ENCODE measurements around the gene BSPRY.

Gene BSPRY

DNA sequence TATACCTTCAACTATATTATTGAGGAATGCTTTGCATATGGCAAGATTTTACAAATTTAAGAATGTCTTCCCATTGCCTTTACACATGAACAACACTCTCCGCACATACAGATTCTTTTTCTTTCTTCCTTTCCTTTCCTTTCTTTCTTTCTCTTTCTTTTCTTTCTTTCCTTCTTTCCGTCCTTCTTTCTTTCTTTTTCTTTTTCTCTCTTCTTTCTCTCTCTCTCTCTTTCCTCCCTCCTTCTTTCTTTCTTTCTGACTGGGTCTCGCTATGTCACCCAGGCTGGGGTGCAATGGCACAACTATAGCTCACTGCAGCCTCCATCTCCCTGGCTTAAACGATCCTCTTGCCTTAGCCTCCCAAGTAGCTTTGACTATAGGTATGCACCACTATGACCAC is 23.1 kb upstream of the BSPRY start:
- Histone ChIP-seq H3K27ac (replicated peaks; ENCODE audit: low read length) (no peak overlapping the region), H2BK12ac (ENCODE audit: low read length) (no peak overlapping the region), H3K14ac (ENCODE audit: low read length) (no peak overlapping the region), H2BK15ac (ENCODE audit: low read length) (no peak overlapping the region), H3K79me1 (ENCODE audit: low read depth, low read length) (no peaks in the 10 kb centered on the region), H2AFZ (ENCODE audit: low read length) (no peak overlapping the region), H3K4me2 (ENCODE audit: insufficient read depth, low read length, poor library complexity, severe bottlenecking) (no peak overlapping the region), H3K4ac (ENCODE audit: low read length) (no peak overlapping the region), H2BK5ac (ENCODE audit: low read length) (no peak overlapping the region), H4K8ac (ENCODE audit: low read depth, low read length) (no peak overlapping the region), H2BK120ac (ENCODE audit: low read depth, low read length) (no peak overlapping the region), H4K91ac (ENCODE audit: low read depth, low read length, poor library complexity) (no peak overlapping the region), H3K36me3 (replicated peaks in 1 of 2; ENCODE audit: control insufficient read depth in 2 of 2, insufficient read depth in 2 of 2, low read length in 2 of 2) (no peaks in the 10 kb centered on the region), H3K9me3 (replicated peaks in 1 of 2; ENCODE audit: control insufficient read depth in 2 of 2, insufficient read depth in 1 of 2, low read depth in 1 of 2, low read length in 2 of 2) (no peaks in the 10 kb centered on the region), H3K9ac (ENCODE audit: low read depth, low read length, poor library complexity) (no peak overlapping the region), H3K4me1 (ENCODE audit: control insufficient read depth in 2 of 2, insufficient read depth in 1 of 2, low read depth in 1 of 2, low read length in 2 of 2) (no peaks in the 10 kb centered on the region), H3K23ac (ENCODE audit: low read depth, low read length, poor library complexity) (no peak overlapping the region), H2AK5ac (ENCODE audit: low read depth, low read length) (no peak overlapping the region), H3K27me3 (ENCODE audit: control insufficient read depth in 3 of 3, insufficient read depth in 3 of 3, low read depth in 1 of 3, low read length in 3 of 3) (no peaks in the 10 kb centered on the region), H3K4me3 (ENCODE audit: low read length in 2 of 2) (no peak overlapping the region), H3K18ac (ENCODE audit: low read length) (no peak overlapping the region)
- no CpG with 5 or more reads among the region's 4 CpGs for WGBS, 2 donors (ENCODE audit: extremely low coverage in 2 of 2, insufficient read length in 2 of 2, insufficient replicate concordance in 1 of 2)
- DNase-seq (ENCODE audit: low spot score) = no peak

DNA sequence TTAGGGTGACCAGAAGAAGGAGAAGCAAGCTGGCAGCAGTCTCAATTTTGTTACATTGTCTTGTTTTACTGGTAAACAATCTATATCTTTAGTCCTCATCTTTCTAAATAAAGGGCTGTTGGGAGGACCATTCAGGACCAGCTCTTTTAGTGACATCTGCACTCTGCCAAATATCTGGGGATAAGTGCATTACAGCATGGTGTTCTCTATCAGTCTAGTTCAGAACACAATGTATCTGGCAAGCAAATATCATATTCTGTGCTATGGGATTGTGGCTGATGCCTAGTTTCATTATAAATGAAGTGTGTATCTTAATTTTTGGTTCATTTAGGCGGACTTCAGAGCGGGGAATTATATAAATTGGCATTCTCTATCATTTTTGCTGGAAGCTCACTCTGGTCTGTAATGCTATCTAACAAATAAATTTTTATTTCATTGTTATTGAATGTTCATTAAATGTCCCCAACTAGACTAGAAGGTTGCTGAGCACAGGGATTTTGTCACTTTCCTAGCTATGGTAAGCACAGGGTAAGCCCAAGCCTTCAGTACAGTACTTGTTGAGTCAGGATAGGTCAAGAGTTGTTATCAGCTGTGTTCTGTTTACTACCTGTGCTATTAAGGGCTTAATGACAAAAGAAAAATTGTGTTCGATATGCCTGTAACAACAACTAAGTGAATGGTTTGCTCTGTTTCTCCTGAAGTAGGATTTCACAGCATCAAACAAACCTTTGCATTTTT is 21.1 kb upstream of the BSPRY start:
- Histone ChIP-seq H3K36me3 (replicated peaks in 1 of 2; ENCODE audit: control insufficient read depth in 2 of 2, insufficient read depth in 2 of 2, low read length in 2 of 2) (no peaks in the 10 kb centered on the region), H3K23ac (ENCODE audit: low read depth, low read length, poor library complexity) (no peak overlapping the region), H3K4ac (ENCODE audit: low read length) (no peak overlapping the region), H3K27ac (replicated peaks; ENCODE audit: low read length) (no peak overlapping the region), H3K27me3 (ENCODE audit: control insufficient read depth in 3 of 3, insufficient read depth in 3 of 3, low read depth in 1 of 3, low read length in 3 of 3) (no peaks in the 10 kb centered on the region), H3K9ac (ENCODE audit: low read depth, low read length, poor library complexity) (no peak overlapping the region), H2AK5ac (ENCODE audit: low read depth, low read length) (no peak overlapping the region), H2BK12ac (ENCODE audit: low read length) (no peak overlapping the region), H2AFZ (ENCODE audit: low read length) (no peak overlapping the region), H4K8ac (ENCODE audit: low read depth, low read length) (no peak overlapping the region), H4K91ac (ENCODE audit: low read depth, low read length, poor library complexity) (no peak overlapping the region), H3K18ac (ENCODE audit: low read length) (no peak overlapping the region), H3K4me2 (ENCODE audit: insufficient read depth, low read length, poor library complexity, severe bottlenecking) (no peak overlapping the region), H2BK120ac (ENCODE audit: low read depth, low read length) (no peak overlapping the region), H3K4me1 (ENCODE audit: control insufficient read depth in 2 of 2, insufficient read depth in 1 of 2, low read depth in 1 of 2, low read length in 2 of 2) (no peaks in the 10 kb centered on the region), H3K79me1 (ENCODE audit: low read depth, low read length) (no peaks in the 10 kb centered on the region), H3K14ac (ENCODE audit: low read length) (no peak overlapping the region), H2BK15ac (ENCODE audit: low read length) (no peak overlapping the region), H2BK5ac (ENCODE audit: low read length) (no peak overlapping the region), H3K9me3 (replicated peaks in 1 of 2; ENCODE audit: control insufficient read depth in 2 of 2, insufficient read depth in 1 of 2, low read depth in 1 of 2, low read length in 2 of 2) (no peaks in the 10 kb centered on the region), H3K4me3 (ENCODE audit: low read length in 2 of 2) (no peak overlapping the region)
- WGBS, 2 donors (ENCODE audit: extremely low coverage in 2 of 2, insufficient read length in 2 of 2, insufficient replicate concordance in 1 of 2) = no CpG with 5 or more reads among the region's 3 CpGs
- no peak for DNase-seq (ENCODE audit: low spot score)

DNA sequence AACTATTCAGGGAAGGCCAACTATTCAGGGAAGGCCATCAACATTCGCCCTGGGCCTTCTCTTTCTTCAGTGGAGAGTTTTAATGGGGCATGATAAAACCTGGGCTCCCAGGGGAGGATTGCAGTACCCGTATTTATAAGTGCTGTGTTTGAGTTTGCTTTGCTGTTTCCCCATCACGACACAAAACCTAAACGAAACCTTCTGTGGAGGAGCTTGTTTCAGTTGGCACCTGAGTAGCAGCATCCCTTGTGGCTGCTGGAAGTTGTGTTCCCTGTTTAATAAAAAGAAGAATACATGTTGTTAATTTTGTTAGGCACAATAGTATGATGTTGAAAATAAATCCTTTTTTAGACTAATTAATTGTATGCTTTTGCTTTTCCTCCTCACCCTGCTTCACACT is 17.6 kb upstream of the BSPRY start:
- H3K4me1 ChIP-seq (ENCODE audit: control insufficient read depth in 2 of 2, insufficient read depth in 1 of 2, low read depth in 1 of 2, low read length in 2 of 2) = peaks cover 0 to 1% of the 10 kb centered on the region in 2 donors
- no peak overlapping the region for H2BK120ac ChIP-seq (ENCODE audit: low read depth, low read length)
- no peak overlapping the region for H3K27ac ChIP-seq (replicated peaks; ENCODE audit: low read length)
- H4K8ac ChIP-seq (ENCODE audit: low read depth, low read length) = no peak overlapping the region
- no peaks in the 10 kb centered on the region for H3K9me3 ChIP-seq (replicated peaks in 1 of 2; ENCODE audit: control insufficient read depth in 2 of 2, insufficient read depth in 1 of 2, low read depth in 1 of 2, low read length in 2 of 2)
- no peak overlapping the region for H3K14ac ChIP-seq (ENCODE audit: low read length)
- no peaks in the 10 kb centered on the region for H3K36me3 ChIP-seq (replicated peaks in 1 of 2; ENCODE audit: control insufficient read depth in 2 of 2, insufficient read depth in 2 of 2, low read length in 2 of 2)
- H2BK5ac ChIP-seq (ENCODE audit: low read length) = no peak overlapping the region
- no peak overlapping the region for H4K91ac ChIP-seq (ENCODE audit: low read depth, low read length, poor library complexity)
- no peak overlapping the region for H2BK12ac ChIP-seq (ENCODE audit: low read length)
- no CpG with 5 or more reads among the region's 4 CpGs for WGBS, 2 donors (ENCODE audit: extremely low coverage in 2 of 2, insufficient read length in 2 of 2, insufficient replicate concordance in 1 of 2)
- DNase-seq (ENCODE audit: low spot score) = no peak
- H3K18ac ChIP-seq (ENCODE audit: low read length) = no peak overlapping the region
- H3K79me1 ChIP-seq (ENCODE audit: low read depth, low read length) = no peaks in the 10 kb centered on the region
- no peaks in the 10 kb centered on the region for H3K27me3 ChIP-seq (ENCODE audit: control insufficient read depth in 3 of 3, insufficient read depth in 3 of 3, low read depth in 1 of 3, low read length in 3 of 3)
- no peak overlapping the region for H3K4ac ChIP-seq (ENCODE audit: low read length)
- no peak overlapping the region for H3K9ac ChIP-seq (ENCODE audit: low read depth, low read length, poor library complexity)
- H2AFZ ChIP-seq (ENCODE audit: low read length) = no peak overlapping the region
- H2AK5ac ChIP-seq (ENCODE audit: low read depth, low read length) = no peak overlapping the region
- H2BK15ac ChIP-seq (ENCODE audit: low read length) = no peak overlapping the region
- no peak overlapping the region for H3K4me2 ChIP-seq (ENCODE audit: insufficient read depth, low read length, poor library complexity, severe bottlenecking)
- no peak overlapping the region for H3K23ac ChIP-seq (ENCODE audit: low read depth, low read length, poor library complexity)
- H3K4me3 ChIP-seq (ENCODE audit: low read length in 2 of 2) = no peak overlapping the region

GRCh38 chr9:113337714-113338113 is 11.6 kb upstream of the BSPRY start:
- Histone ChIP-seq H3K9me3 (replicated peaks in 1 of 2; ENCODE audit: control insufficient read depth in 2 of 2, insufficient read depth in 1 of 2, low read depth in 1 of 2, low read length in 2 of 2) (no peaks in the 10 kb centered on the region), H3K14ac (ENCODE audit: low read length) (no peak overlapping the region), H2AK5ac (ENCODE audit: low read depth, low read length) (no peak overlapping the region), H3K4me2 (ENCODE audit: insufficient read depth, low read length, poor library complexity, severe bottlenecking) (no peak overlapping the region), H4K91ac (ENCODE audit: low read depth, low read length, poor library complexity) (no peak overlapping the region), H3K4ac (ENCODE audit: low read length) (no peak overlapping the region), H2BK15ac (ENCODE audit: low read length) (no peak overlapping the region), H3K9ac (ENCODE audit: low read depth, low read length, poor library complexity) (no peak overlapping the region), H3K79me1 (ENCODE audit: low read depth, low read length) (no peaks in the 10 kb centered on the region), H3K4me3 (ENCODE audit: low read length in 2 of 2) (no peak overlapping the region), H4K8ac (ENCODE audit: low read depth, low read length) (no peak overlapping the region), H3K27me3 (ENCODE audit: control insufficient read depth in 3 of 3, insufficient read depth in 3 of 3, low read depth in 1 of 3, low read length in 3 of 3) (peaks cover 0 to 7% (median 1%) of the 10 kb centered on the region in 3 experiments), H3K27ac (replicated peaks; ENCODE audit: low read length) (no peak overlapping the region), H3K36me3 (replicated peaks in 1 of 2; ENCODE audit: control insufficient read depth in 2 of 2, insufficient read depth in 2 of 2, low read length in 2 of 2) (no peaks in the 10 kb centered on the region), H2BK12ac (ENCODE audit: low read length) (no peak overlapping the region), H2BK120ac (ENCODE audit: low read depth, low read length) (no peak overlapping the region), H3K23ac (ENCODE audit: low read depth, low read length, poor library complexity) (no peak overlapping the region), H2AFZ (ENCODE audit: low read length) (no peak overlapping the region), H3K4me1 (ENCODE audit: control insufficient read depth in 2 of 2, insufficient read depth in 1 of 2, low read depth in 1 of 2, low read length in 2 of 2) (peaks cover 0 to 5% of the 10 kb centered on the region in 2 donors), H3K18ac (ENCODE audit: low read length) (no peak overlapping the region), H2BK5ac (ENCODE audit: low read length) (no peak overlapping the region)
- no peak for DNase-seq (ENCODE audit: low spot score)
- WGBS, 2 donors (ENCODE audit: extremely low coverage in 2 of 2, insufficient read length in 2 of 2, insufficient replicate concordance in 1 of 2) = no CpG with 5 or more reads among the region's 2 CpGs

Data from neuronal stem cell (in vitro differentiated cells).